Mesothelial cell of epicardium (in vitro differentiated cells): ENCODE measurements around the gene AKAP13. TPM values are rescaled to one million over a fixed set of nuclear protein-coding genes. Genes with fewer than 3 reads are reported as not detected.

ENCODE experiments used
- DNase-seq, 2 experiments: peaks; one replicate each; pipeline ENCODE4 v3.0.0; 2021; ENCODE audit warnings: low spot score in 2 of 2; ENCODE audit not compliant: unreplicated experiment in 2 of 2
- H3K27ac Mint-ChIP-seq: 2 replicates; pipeline ENCODE4 v1.8.0; 2021; ENCODE audit warnings: mixed read lengths
- H3K27me3 Mint-ChIP-seq: 2 replicates; pipeline ENCODE4 v1.8.0; 2021; ENCODE audit warnings: low read depth, mixed read lengths
- H3K36me3 Mint-ChIP-seq: 2 replicates; pipeline ENCODE4 v1.8.0; 2021; ENCODE audit warnings: mixed read lengths
- H3K4me1 Mint-ChIP-seq: 2 replicates; pipeline ENCODE4 v1.8.0; 2021; ENCODE audit warnings: mixed read lengths
- H3K4me3 Mint-ChIP-seq: 2 replicates; pipeline ENCODE4 v1.8.0; 2021; ENCODE audit warnings: mild to moderate bottlenecking, moderate library complexity, mixed read lengths
- H3K9me3 Mint-ChIP-seq: 2 replicates; pipeline ENCODE4 v1.8.0; 2021; ENCODE audit warnings: mixed read lengths
- total RNA-seq: library from RNA; stranded (reverse); gene quantifications from 3 replicates; pipeline ENCODE4 v1.2.1, GENCODE V29; 2021
- TF ChIP-seq, protein P1 (sequence below): fragments of 200-600 bp; sonication (generic); IDR thresholded peaks from one replicate; pipeline ENCODE4 v1.5.0; 2021; ENCODE audit warnings: antibody characterized with exemption; ENCODE audit not compliant: unreplicated experiment

The AKAP13 gene
- total RNA-seq, 1 donor from 2014 or later: 109 TPM

DNA sequence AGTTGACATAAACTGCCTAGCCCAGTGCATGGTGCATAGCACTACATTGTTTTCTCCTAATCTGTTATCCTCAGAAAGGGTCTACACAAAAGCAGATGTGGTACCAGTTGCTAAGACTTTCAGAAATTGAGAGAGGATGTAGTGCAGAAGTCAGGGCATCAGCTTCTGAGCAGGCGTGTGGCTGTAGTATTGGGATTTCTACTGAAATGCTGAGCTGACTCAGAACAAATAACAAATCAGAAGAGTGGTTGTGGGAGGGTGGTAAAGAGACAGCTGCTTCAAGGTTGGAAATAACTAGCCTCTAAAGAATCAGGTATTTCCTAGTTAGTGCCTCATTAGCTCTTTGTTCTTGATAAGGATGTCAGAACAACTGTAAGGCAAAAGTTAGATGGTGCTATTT lies 161.3 kb downstream of the AKAP13 start:
- H3K9me3 Mint-ChIP-seq: no peaks in the 10 kb centered on the region
- H3K4me3 Mint-ChIP-seq: no peak overlapping the region
- no peaks in the 10 kb centered on the region for H3K27me3 Mint-ChIP-seq
- H3K27ac Mint-ChIP-seq: no peak overlapping the region
- H3K4me1 Mint-ChIP-seq: peaks cover 14% of the 10 kb centered on the region
- peaks cover 16% of the 10 kb centered on the region for H3K36me3 Mint-ChIP-seq
- DNase-seq: no peak
- TF ChIP-seq, protein P1, sequence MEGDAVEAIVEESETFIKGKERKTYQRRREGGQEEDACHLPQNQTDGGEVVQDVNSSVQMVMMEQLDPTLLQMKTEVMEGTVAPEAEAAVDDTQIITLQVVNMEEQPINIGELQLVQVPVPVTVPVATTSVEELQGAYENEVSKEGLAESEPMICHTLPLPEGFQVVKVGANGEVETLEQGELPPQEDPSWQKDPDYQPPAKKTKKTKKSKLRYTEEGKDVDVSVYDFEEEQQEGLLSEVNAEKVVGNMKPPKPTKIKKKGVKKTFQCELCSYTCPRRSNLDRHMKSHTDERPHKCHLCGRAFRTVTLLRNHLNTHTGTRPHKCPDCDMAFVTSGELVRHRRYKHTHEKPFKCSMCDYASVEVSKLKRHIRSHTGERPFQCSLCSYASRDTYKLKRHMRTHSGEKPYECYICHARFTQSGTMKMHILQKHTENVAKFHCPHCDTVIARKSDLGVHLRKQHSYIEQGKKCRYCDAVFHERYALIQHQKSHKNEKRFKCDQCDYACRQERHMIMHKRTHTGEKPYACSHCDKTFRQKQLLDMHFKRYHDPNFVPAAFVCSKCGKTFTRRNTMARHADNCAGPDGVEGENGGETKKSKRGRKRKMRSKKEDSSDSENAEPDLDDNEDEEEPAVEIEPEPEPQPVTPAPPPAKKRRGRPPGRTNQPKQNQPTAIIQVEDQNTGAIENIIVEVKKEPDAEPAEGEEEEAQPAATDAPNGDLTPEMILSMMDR: no peak

DNA sequence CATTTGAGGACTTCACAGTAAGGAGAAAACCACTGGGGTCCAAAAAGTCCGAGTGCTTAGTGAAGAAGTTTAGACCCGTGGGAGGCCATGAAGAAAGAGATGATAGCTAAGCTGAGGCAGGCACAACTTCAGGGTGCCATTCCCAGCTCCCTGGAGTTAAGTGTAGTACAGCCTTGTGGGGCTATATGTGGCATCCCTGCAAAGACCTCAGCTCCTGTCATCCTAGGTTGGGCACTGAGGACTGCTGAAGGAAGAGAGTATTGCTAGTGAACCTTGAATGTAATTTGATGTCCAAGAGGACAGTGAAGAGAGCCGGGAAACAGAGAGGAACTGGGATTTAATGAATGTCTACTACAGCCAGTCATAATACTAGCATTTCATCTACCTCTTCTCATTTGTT lies 162.1 kb downstream of the AKAP13 start:
- peaks cover 12% of the 10 kb centered on the region for H3K4me1 Mint-ChIP-seq
- H3K27me3 Mint-ChIP-seq: no peaks in the 10 kb centered on the region
- no peak overlapping the region for H3K27ac Mint-ChIP-seq
- TF ChIP-seq, protein P1: no peak
- no peaks in the 10 kb centered on the region for H3K9me3 Mint-ChIP-seq
- no peak for DNase-seq
- peaks cover 16% of the 10 kb centered on the region for H3K36me3 Mint-ChIP-seq
- no peak overlapping the region for H3K4me3 Mint-ChIP-seq

DNA sequence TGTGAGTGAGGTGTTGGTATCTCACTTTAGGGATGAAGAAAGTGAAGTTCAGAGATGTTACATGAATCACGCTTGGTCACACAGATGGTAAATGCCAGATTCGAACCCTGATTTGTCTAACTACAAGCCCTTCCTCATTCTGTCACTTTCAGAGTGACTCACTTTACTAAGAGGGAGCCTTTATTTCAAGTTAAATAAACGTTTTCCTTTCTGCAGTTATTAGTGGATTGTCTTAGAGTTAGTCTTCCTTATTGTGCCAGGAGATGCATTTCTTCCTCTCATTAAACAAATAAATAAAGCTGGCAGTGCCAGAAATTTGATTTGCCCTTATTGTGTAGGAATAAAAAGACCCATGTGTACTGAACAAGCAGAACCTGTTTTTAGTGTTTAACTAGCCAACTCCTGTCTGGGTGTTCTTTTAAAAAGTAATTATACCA lies 162.5 kb downstream of the AKAP13 start:
- Mint-ChIP-seq H3K4me1 (peaks cover 12% of the 10 kb centered on the region), H3K9me3 (no peaks in the 10 kb centered on the region), H3K4me3 (no peak overlapping the region), H3K27ac (no peak overlapping the region), H3K27me3 (no peaks in the 10 kb centered on the region), H3K36me3 (peaks cover 16% of the 10 kb centered on the region)
- DNase-seq: no peak
- TF ChIP-seq, protein P1: no peak

DNA sequence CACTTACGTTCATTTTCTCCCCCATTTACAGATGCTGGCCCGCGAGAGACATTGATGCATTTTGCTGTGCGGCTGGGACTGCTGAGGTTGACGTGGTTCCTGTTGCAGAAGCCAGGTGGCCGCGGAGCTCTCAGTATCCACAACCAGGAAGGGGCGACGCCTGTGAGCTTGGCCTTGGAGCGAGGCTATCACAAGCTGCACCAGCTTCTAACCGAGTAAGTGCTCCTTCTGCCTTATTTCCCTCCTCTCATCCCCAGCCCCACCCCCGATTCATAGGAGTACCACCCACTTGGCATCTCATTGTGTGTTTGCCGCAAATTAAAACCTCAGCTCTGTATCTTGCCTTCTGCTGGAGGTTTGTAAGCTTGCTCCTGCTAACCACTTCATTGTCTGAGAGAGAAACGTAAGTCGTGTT lies 163.3 kb downstream of the AKAP13 start:
- TF ChIP-seq, protein P1: no peak
- H3K27me3 Mint-ChIP-seq: no peaks in the 10 kb centered on the region
- peaks cover 12% of the 10 kb centered on the region for H3K4me1 Mint-ChIP-seq
- no peak overlapping the region for H3K4me3 Mint-ChIP-seq
- H3K36me3 Mint-ChIP-seq: peaks cover 16% of the 10 kb centered on the region
- no peak for DNase-seq
- no peaks in the 10 kb centered on the region for H3K9me3 Mint-ChIP-seq
- no peak overlapping the region for H3K27ac Mint-ChIP-seq

DNA sequence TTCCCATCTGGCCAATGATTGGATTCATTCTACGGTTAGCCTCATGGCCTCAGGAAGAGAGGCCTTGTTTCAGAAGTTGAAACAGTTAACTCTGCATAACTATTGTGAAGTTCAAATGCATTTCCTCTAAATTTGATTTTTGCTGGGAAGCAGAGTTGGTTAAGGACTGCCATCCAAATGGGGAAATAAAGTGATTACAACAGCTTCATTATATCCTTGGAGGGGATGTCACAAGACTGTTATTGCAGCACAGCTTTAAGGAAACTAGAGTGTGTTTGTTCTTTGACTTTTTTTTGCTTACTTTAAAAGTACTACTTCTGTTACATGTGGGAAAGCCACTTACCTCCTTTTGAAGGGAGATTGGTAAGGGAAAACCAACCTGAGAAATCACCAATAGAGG lies 164.8 kb downstream of the AKAP13 start:
- Mint-ChIP-seq H3K27me3 (no peaks in the 10 kb centered on the region), H3K4me3 (no peak overlapping the region), H3K9me3 (no peaks in the 10 kb centered on the region), H3K36me3 (peaks cover 16% of the 10 kb centered on the region), H3K4me1 (peaks cover 12% of the 10 kb centered on the region), H3K27ac (no peak overlapping the region)
- TF ChIP-seq, protein P1: no peak
- no peak for DNase-seq

DNA sequence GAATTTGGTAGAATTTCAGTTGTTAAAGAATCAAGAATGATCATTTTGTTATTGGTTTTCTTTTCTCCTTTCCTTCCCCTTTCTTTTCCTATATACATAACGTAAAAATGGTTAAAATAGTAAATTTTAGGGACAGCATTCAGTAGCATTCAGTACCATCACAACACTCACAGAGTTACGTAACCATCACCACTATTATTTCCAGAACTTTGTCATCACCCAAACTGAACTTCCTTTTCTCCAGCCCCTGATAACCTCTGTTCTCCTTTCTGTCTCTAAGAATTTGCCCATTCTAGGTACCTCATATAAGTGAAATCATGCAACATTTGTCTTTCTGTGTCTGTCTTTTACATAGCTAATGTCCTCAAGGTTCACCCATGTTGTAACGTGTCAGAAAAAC lies 165.3 kb downstream of the AKAP13 start:
- peaks cover 16% of the 10 kb centered on the region for H3K36me3 Mint-ChIP-seq
- no peaks in the 10 kb centered on the region for H3K9me3 Mint-ChIP-seq
- H3K4me1 Mint-ChIP-seq: peaks cover 12% of the 10 kb centered on the region
- no peak overlapping the region for H3K27ac Mint-ChIP-seq
- H3K27me3 Mint-ChIP-seq: no peaks in the 10 kb centered on the region
- DNase-seq: no peak
- TF ChIP-seq, protein P1: no peak
- no peak overlapping the region for H3K4me3 Mint-ChIP-seq
